HG03108 (cell line): ENCODE data around the gene RBBP6.
"Not testable (repeated sequence)": the region's sequence is repeated elsewhere in the genome, so short reads cannot be mapped to it uniquely, and the experiment has no call there.

Experiments used
- ATAC-seq: cut with Tn5 transposase; IDR thresholded peaks from one replicate; pipeline ENCODE4 v1.9.1; 2021; ENCODE audit warnings: moderate library complexity; ENCODE audit not compliant: unreplicated experiment

RBBP6 gene

GRCh38 chr16:24555346-24555872 is 16.0 kb downstream of the RBBP6 start:
- ATAC-seq: no peak

DNA sequence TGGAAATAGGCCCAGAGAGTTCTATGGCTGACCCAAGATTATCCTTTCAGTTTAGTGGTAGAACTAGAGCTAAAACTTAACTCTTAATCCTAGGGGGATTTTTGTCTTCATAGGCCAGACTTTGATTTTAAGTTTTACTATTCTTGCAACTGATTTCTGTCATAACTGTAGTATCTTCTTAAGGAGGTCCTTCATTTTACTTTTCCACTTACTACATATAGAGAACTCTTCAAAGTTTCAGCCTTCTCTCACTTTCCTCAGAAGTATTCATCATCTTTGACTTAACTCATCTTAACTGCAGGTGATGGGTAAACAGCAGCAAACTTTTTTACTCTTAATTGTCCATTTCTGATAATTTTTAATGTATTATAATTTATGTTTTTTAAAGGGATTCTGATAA is 23.4 kb downstream of the RBBP6 start:
- no peak for ATAC-seq

DNA sequence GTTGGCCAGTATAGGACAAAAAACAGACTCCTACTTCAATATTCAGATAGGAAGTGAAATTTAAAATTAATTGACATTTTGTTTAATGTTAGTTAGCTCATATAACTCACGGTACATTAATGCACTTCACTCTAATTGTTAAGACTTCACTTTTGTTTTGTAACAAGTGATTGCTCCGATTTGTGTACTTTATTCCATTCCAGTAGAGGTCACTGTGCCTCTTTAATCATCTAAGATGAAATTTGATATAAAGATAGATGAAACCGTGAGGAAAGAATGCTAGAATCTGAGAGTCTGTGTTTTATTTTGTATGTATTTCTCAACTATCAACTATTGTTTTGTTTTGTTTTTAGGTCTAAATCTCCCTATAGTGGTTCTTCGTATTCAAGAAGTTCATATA is 29.0 kb downstream of the RBBP6 start:
- no peak for ATAC-seq

DNA sequence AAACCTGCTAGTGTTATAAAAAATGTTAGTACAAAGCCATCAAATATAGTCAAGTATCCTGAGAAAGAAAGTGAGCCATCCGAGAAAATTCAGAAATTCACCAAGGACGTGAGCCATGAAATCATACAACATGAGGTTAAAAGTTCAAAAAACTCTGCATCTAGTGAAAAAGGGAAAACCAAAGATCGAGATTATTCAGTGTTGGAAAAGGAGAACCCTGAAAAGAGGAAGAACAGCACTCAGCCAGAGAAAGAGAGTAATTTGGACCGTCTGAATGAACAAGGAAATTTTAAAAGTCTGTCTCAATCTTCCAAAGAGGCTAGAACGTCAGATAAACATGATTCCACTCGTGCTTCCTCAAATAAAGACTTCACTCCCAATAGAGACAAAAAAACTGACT is 31.7 kb downstream of the RBBP6 start:
- ATAC-seq: no peak

- no peak for ATAC-seq
Measured at GRCh38 chr16:24572069-24572468, 32.7 kb downstream of the RBBP6 start.

- ATAC-seq: no peak
Measured at GRCh38 chr16:24573141-24573540, 33.8 kb downstream of the RBBP6 start.

- not testable (repeated sequence) for ATAC-seq
Measured at GRCh38 chr16:24574515-24575485, 35.4 kb downstream of the RBBP6 start.

GRCh38 chr16:24575791-24576190 is 36.4 kb downstream of the RBBP6 start:
- ATAC-seq: not testable (repeated sequence)

DNA sequence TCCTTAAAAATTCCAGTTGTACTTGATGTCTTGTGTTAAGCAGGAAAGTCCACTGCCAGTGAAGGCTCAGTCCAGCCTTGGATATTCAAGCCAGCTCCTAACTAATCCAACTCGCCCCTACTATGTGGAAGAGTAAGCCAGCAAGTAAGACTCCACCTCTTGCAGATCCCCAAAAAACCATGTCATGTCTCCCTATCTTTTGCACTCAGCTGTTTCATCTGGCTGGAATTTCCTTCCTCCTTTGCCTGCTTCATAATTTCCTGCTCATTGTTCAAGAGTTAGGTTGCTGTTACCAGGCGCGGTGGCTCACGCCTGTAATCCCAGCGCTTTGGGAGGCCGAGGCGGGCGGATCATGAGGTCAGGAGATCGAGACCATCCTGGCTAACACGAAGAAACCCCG is 37.8 kb downstream of the RBBP6 start:
- ATAC-seq: no peak

DNA sequence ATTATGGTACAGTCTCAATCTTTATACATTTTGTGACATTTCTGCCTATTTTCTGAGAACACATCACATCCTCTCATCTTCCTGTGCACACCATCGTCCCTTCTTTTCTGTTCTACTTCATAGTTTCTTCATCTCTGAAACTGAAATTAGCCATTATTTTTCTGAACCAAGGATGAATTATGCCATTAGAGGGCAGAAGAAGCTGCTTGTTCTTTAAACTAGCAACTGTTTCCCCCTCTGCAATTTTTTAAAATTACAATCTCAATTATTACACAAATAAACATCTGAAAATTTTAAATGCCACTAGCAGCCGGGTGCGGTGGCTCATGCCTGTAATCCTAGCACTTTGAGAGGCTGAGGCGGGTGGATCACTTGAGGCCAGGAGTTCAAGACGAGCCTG is 41.3 kb downstream of the RBBP6 start:
- ATAC-seq: no peak

DNA sequence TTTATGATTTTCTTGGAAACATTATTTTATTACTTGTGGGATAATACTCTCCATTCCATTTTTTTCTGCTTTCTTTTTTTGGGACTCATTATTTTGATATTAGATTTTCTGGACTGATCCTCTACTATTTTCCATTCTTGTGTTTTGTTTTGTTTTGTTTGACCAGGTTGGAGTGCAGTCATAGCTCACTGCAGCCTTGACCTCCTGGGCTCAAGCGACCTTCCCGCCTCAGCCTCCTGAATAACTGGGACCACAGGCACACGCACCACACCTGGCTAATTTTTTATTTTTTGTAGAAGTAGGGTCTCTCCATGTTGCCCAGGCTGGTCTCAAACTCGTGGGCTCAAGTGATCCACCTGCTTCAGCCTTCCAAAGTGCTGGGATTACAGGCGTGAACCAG is 44.1 kb downstream of the RBBP6 start:
- ATAC-seq: no peak

DNA sequence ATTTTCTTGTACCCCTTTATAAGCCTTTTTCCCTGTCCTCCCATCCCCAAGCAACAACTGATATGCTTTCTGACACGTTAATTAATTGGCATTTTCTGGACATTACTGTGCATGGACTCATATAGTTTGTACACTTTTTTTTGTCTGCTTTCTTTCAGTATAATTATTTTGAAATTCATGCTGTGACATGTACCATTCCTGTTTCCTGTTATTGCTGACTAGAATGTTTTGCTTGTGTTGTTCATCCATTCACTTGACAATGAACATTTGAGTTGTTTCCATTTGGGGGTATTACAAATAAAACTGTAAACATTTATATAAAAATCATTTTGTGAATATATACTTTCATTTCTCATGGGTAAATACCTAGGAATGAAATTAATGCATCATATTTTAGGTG is 50.6 kb downstream of the RBBP6 start:
- no peak for ATAC-seq

- ATAC-seq: no peak
Measured at GRCh38 chr16:24598777-24599437, 59.5 kb downstream of the RBBP6 start.

DNA sequence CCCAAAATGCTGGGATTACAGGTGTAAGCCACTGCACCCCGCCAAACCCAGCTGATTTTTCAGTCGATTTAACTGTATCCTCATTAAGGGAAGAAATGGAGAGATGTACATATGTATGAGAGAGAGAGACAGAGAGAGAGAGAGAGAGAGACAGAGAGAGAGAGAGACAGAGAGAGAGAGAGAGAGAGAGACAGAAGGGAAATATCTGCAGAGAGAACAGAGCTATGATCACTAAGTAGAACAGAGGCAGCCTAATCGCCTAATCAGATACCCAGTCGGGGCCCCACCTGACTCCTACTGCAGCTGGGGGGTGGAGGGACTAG is 70.0 kb downstream of the RBBP6 start:
- ATAC-seq: no peak

DNA sequence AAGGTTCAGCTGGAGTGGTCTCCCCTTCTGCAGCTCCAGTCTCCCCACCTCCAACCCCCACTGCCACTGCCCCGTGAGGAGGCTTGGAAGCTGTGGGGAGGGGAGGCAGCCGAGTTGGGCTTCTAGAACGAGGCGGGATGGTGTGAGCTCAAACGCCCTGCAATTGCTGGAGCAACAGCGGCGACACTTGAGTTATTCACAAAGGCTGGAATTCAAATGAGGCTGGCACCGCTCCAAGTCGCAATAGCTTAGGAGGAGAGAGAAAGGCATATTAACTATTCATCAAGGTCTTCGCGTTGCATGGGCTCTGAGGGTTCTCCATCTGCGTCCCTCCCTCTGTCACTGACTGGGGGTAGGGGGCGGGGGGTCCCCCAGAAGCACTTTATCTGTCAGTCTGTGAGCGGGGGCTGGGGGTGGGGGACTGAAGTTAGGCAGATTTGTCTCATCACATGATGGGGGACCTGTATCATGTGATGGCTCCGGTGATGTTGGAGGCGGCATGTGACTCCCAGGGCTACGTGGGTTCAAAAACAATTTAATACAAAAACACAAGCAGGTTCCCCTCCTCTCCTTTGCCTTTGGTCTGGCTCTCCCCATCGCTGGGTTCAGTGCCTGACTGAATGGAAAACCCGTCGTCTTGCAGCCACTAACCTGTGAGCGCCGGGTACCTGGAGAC is 70.5 kb downstream of the RBBP6 start:
- no peak for ATAC-seq

DNA sequence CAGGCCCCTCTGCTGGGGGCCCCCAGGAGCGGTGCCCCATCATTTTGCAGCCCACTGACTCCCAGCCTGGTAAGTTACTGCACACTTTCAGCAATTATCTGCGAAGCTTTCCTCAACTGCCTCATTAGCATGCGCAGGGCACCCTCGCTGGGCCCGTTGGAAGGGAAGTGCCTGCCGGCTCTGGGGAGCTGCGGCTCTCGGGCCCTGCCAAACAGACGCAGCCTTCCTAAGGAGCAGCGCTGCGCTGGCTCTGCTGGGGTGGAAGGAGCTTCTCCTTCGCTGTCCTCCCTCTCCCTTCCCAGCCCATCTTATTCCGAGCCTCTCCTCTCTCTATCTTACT is 71.0 kb downstream of the RBBP6 start:
- no peak for ATAC-seq

DNA sequence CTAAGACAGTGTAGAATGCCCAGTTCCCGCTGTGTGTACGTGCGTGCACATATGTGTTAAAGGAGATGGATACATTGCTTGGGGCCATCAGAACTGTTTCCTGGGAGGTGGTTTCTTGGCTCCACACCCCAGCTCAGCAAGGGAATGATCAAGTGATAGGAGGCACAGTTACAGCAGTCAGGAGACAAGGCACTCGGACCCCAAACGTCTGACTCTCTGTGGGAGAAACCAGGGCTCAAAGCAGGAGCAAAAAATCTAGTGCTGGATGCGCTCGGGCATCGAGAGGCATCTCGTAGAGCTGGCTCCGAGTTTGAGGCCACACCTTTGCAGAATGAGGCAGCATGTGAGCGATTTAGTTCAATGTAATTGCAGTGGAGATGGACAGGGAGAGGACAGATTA is 71.9 kb downstream of the RBBP6 start:
- ATAC-seq: no peak

GRCh38 chr16:24612656-24613055 is 73.3 kb downstream of the RBBP6 start:
- no peak for ATAC-seq

DNA sequence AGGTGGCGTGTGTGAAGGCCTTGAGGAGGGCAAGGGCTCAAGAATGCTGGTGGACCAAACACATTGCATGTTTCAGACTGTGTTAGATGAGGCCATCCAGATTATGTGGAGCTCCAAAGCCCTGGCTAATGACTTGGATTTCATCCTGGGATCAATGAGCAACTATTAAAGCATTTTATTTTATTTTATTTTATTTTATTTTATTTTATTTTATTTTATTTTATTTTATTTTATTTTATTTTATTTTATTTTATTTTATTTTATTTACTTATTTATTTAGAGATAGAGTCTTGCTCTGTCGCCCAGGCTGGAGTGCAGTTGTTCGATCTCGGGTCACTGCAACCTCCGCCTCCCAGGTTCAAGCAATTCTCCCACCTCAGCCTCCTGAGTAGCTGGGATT is 73.9 kb downstream of the RBBP6 start:
- ATAC-seq: not testable (repeated sequence)

- ATAC-seq: no peak
Measured at GRCh38 chr16:24617502-24617901, 78.1 kb downstream of the RBBP6 start.
